Mucosa of descending colon (tissue), 3 donors: ENCODE measurements around the gene SHROOM1. TPM values are rescaled to one million over a fixed set of nuclear protein-coding genes. Genes with fewer than 3 reads are reported as not detected.

ENCODE experiments used
- ATAC-seq: fragments of 200-7000 bp; cut with Tn5 transposase; one replicate; pipeline ENCODE4 v1.9.1; 2020; ENCODE audit warnings: mild to moderate bottlenecking, moderate library complexity
- DNase-seq, 3 donors: peaks; one replicate each; pipeline ENCODE4 v3.0.0-alpha.2; 2020
- H3K36me3 ChIP-seq: fragments of 200-600 bp; one replicate; pipeline ENCODE4 v1.8.0; 2021; ENCODE audit warnings: low read depth, mild to moderate bottlenecking
- H3K4me1 ChIP-seq: fragments of 200-600 bp; one replicate; pipeline ENCODE4 v1.8.0; 2021; ENCODE audit warnings: low read depth, mild to moderate bottlenecking
- H3K4me3 ChIP-seq: fragments of 200-600 bp; one replicate; pipeline ENCODE4 v1.8.0; 2021; ENCODE audit warnings: mild to moderate bottlenecking
- H3K9me3 ChIP-seq: fragments of 200-600 bp; one replicate; pipeline ENCODE4 v1.8.0; 2021; ENCODE audit warnings: mild to moderate bottlenecking
- intact Hi-C, 2 donors: fragments of 100-400 bp; cut with DNase I in 1 of 2; cut with micrococcal nuclease in 1 of 2; formaldehyde crosslinking; loops; one replicate each; pipeline versions ENCODE4 v1.11.0 to v1.11.1; 2022; cut with DNase I, micrococcal nuclease
- total RNA-seq, 3 donors: library from RNA; stranded (reverse); fragmentation: NEBNext Ultra II Directional in 2 of 3; extraction: Animal tissue kit (Norgen Biotek cat#: 25700) in 2 of 3; gene quantifications; one replicate each; pipeline versions ENCODE4 v1.2.1 to v1.2.4, GENCODE V29; 2021 to 2023
- TF ChIP-seq, protein P1 (sequence below): fragments of 200-600 bp; IDR thresholded peaks from one replicate; pipeline ENCODE4 v1.8.0; 2022; ENCODE audit warnings: antibody characterized with exemption, mild to moderate bottlenecking
- donor health status: DM: no; HTN: no; CAD: no; lungs with moderate emphysema.
- donor health status: DM: no; HTN: no; CAD: no.
- donor health status: DM: no; HTN: yes; CAD: no.

Gene SHROOM1
- total RNA-seq, 3 donors from 2014 or later = 37.3 to 93.5 (median 63.0) TPM

DNA sequence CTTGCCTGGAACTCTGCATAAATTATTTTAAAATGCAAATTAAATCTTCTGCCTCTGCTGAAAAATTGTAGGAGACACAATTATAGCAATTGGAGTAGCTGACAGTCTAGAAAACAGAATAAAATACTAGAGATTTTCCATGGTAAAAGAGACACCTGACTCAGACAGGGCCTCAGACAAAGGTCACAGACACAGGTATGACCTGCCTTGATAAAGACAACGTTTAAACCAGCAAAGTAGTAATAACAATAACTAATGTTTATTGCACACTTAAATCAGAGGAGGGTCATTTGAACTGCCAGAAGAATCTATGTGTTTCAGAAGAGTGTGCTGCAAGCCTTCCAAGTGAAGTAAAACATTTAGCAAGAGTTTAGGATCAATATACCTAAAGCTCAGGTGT, 13.4 kb downstream of the SHROOM1 start:
- Histone ChIP-seq H3K4me3 (no peak overlapping the region), H3K9me3 (no peaks in the 10 kb centered on the region), H3K4me1 (peaks cover 8% of the 10 kb centered on the region), H3K36me3 (no peaks in the 10 kb centered on the region)
- no peak for ATAC-seq
- no peak for DNase-seq
- intact Hi-C loops = loop anchor here in 1 of 2 donors (10.0 kb wide), 1 partner anchor 432 kb away; no protein-coding TSS in a partner anchor
- TF ChIP-seq, protein P1, sequence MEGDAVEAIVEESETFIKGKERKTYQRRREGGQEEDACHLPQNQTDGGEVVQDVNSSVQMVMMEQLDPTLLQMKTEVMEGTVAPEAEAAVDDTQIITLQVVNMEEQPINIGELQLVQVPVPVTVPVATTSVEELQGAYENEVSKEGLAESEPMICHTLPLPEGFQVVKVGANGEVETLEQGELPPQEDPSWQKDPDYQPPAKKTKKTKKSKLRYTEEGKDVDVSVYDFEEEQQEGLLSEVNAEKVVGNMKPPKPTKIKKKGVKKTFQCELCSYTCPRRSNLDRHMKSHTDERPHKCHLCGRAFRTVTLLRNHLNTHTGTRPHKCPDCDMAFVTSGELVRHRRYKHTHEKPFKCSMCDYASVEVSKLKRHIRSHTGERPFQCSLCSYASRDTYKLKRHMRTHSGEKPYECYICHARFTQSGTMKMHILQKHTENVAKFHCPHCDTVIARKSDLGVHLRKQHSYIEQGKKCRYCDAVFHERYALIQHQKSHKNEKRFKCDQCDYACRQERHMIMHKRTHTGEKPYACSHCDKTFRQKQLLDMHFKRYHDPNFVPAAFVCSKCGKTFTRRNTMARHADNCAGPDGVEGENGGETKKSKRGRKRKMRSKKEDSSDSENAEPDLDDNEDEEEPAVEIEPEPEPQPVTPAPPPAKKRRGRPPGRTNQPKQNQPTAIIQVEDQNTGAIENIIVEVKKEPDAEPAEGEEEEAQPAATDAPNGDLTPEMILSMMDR = no peak

DNA sequence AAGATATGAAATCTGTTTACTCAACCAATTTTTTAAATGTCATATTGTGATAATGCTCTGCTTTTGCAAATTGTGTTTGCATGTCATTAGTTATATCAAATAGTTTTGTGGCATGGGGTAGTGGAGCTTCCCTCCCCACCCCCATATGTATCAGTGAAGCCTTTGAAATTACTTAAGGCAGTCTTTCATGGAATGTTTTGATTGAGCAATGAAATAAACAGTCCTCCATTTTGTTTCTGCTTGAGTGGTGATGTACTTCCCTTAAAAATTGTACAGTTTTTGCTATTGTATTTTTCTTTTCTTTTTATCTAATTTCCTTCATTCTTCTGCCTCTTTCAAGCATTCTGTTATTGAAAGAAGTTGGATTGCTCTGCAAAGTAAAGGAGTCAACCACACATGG, 13.9 kb downstream of the SHROOM1 start:
- H3K4me1 ChIP-seq = peaks cover 8% of the 10 kb centered on the region
- H3K36me3 ChIP-seq = no peaks in the 10 kb centered on the region
- no peak overlapping the region for H3K4me3 ChIP-seq
- TF ChIP-seq, protein P1 = no peak
- no peak for ATAC-seq
- H3K9me3 ChIP-seq = no peaks in the 10 kb centered on the region
- DNase-seq = no peak
- intact Hi-C loops = loop anchor here in 1 of 2 donors (10.0 kb wide), 1 partner anchor 432 kb away; no protein-coding TSS in a partner anchor

DNA sequence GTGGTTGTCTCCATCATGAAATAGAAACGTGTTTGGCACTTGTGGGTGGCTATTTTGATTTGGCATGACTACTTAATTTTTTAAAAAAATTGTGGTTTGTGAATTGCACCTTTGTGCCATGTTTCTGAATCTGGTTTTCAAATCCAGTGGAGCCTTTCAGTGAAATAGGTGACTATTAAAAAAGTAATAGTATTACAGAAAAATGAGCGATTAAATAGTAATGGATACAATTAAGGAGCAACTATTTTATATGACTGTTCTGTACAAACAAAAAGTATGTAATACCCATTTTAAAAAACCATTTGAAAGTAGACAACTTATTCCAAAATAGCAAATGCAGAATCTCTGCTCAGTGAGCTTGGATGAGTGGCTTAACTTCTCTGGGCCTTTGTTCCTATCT, 14.4 kb downstream of the SHROOM1 start:
- no peaks in the 10 kb centered on the region for H3K9me3 ChIP-seq
- H3K4me3 ChIP-seq = no peak overlapping the region
- TF ChIP-seq, protein P1 = no peak
- DNase-seq (no peak), ATAC-seq (no peak)
- H3K4me1 ChIP-seq = peaks cover 8% of the 10 kb centered on the region
- no peaks in the 10 kb centered on the region for H3K36me3 ChIP-seq
- intact Hi-C loops = loop anchor here in 1 of 2 donors (10.0 kb wide), 1 partner anchor 431 kb away; no protein-coding TSS in a partner anchor

DNA sequence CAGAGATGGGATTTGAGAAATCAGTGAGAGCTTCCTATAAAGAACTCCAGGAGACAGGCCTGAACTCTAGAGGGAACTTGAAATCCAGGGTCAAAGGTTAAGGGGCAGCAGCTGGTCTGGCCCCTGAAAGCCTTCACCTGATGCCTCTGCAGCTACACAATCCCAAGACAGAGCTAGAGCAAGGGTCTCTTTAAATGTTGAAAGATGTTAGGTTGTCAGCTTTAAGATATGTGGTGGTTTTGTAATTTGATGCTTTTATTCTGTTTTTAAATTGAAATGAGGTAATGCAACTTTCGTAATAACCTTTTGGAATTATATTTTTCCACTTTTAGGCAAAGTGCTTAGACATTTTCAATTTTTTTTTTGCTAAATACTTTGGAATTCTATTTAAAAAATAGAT, 15.0 kb downstream of the SHROOM1 start:
- H3K4me1 ChIP-seq = peaks cover 8% of the 10 kb centered on the region
- H3K36me3 ChIP-seq = no peaks in the 10 kb centered on the region
- TF ChIP-seq, protein P1 = no peak
- ATAC-seq = no peak
- intact Hi-C loops = loop anchor here in 1 of 2 donors (10.0 kb wide), 1 partner anchor 431 kb away; no protein-coding TSS in a partner anchor
- no peak overlapping the region for H3K4me3 ChIP-seq
- no peak for DNase-seq
- no peaks in the 10 kb centered on the region for H3K9me3 ChIP-seq

DNA sequence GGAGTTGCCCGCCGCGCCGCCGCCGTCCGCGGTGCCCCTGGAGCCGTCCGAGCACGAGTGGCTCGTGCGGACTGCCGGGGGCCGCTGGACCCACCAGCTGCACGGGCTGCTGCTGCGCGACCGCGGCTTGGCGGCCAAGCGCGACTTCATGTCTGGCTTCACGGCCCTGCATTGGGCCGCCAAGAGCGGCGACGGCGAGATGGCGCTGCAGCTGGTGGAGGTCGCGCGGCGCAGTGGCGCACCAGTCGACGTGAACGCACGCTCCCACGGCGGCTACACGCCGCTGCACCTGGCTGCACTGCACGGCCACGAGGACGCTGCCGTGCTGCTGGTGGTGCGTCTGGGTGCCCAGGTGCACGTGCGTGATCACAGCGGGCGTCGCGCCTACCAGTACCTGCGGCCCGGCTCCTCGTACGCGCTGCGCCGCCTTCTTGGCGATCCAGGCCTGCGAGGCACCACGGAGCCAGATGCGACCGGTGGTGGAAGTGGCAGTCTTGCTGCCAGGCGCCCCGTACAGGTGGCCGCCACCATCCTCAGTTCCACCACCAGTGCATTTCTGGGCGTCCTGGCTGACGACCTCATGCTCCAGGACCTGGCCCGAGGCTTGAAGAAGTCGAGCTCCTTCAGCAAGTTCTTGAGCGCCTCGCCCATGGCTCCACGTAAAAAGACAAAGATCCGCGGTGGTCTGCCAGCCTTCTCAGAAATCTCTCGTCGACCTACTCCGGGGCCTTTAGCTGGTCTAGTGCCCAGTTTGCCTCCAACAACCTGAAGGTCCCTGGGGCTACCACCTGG, 15.7 kb downstream of the SHROOM1 start:
- Histone ChIP-seq H3K4me1 (peaks cover 8% of the 10 kb centered on the region), H3K36me3 (no peaks in the 10 kb centered on the region), H3K4me3 (no peak overlapping the region), H3K9me3 (no peaks in the 10 kb centered on the region)
- TF ChIP-seq, protein P1 = no peak
- DNase-seq (no peak), ATAC-seq (no peak)
- intact Hi-C loops = loop anchor here in 1 of 2 donors (10.0 kb wide), 1 partner anchor 430 kb away; no protein-coding TSS in a partner anchor
